Daoy (cell line): Measurements from ENCODE around the gene HS1BP3. TPM values are rescaled to one million over a fixed set of nuclear protein-coding genes. Genes with fewer than 3 reads are reported as not detected.

Experiments
- DNase-seq: peaks from one replicate; pipeline ENCODE4 v3.0.0-alpha.2; 2015; ENCODE audit warnings: low read depth
- total RNA-seq: library from RNA; depleted of rRNA; stranded (reverse); fragments of >200 nt; shearing (Covaris generic); gene quantifications from 2 replicates; pipeline ENCODE4 v1.2.3, GENCODE V29; 2014; rRNA removed

HS1BP3 gene
- total RNA-seq, result 6.9 and 8.0 TPM in 2 replicates

GRCh38 chr2:20650877-20651730 lies at the start of gene HS1BP3:
TSS of gene HS1BP3 (minus strand) at chr2:20651098. CDS start at chr2:20651063, 35 bp downstream.
- DNase-seq, result peak; percentile 94

GRCh38 chr2:20698916-20699613 lies 48.2 kb upstream of the HS1BP3 start:
- DNase-seq, result no peak

- DNase-seq, result no peak
These were observed 46.5 kb upstream of the HS1BP3 start for GRCh38 chr2:20697322-20697934.

GRCh38 chr2:20696366-20696765 lies 45.5 kb upstream of the HS1BP3 start:
- DNase-seq, result no peak

- DNase-seq, result no peak
These were observed 42.4 kb upstream of the HS1BP3 start for GRCh38 chr2:20693317-20693716.

GRCh38 chr2:20692081-20692480 lies 41.2 kb upstream of the HS1BP3 start:
- no peak for DNase-seq

- no peak for DNase-seq
These were observed 40.3 kb upstream of the HS1BP3 start for GRCh38 chr2:20691076-20691734.

GRCh38 chr2:20689428-20690264 lies 38.7 kb upstream of the HS1BP3 start:
- no peak for DNase-seq

- no peak for DNase-seq
These were observed 36.4 kb upstream of the HS1BP3 start for GRCh38 chr2:20687260-20687832.

- no peak for DNase-seq
These were observed 33.7 kb upstream of the HS1BP3 start for GRCh38 chr2:20684581-20685063.

- DNase-seq, result no peak
These were observed 31.4 kb upstream of the HS1BP3 start for GRCh38 chr2:20682167-20682920.

GRCh38 chr2:20680744-20681375 lies 30.0 kb upstream of the HS1BP3 start:
- DNase-seq, result no peak

GRCh38 chr2:20678780-20679179 lies 27.9 kb upstream of the HS1BP3 start:
- no peak for DNase-seq

- no peak for DNase-seq
These were observed 27.1 kb upstream of the HS1BP3 start for GRCh38 chr2:20678086-20678395.

- no peak for DNase-seq
These were observed 26.6 kb upstream of the HS1BP3 start for GRCh38 chr2:20677301-20678085.

GRCh38 chr2:20676353-20677215 lies 25.7 kb upstream of the HS1BP3 start:
- no peak for DNase-seq

- no peak for DNase-seq
These were observed 24.9 kb upstream of the HS1BP3 start for GRCh38 chr2:20675701-20676352.
